Hepatocyte (in vitro differentiated cells): ENCODE measurements around the gene TRAF7. TPM values are rescaled to one million over a fixed set of nuclear protein-coding genes. Genes with fewer than 3 reads are reported as not detected.
"Not testable (repeated sequence)": the region's sequence is repeated elsewhere in the genome, so short reads cannot be mapped to it uniquely, and the experiment has no call there.

Source experiments
- DNase-seq: peaks from one replicate; pipeline ENCODE4 v3.0.0-alpha.2; 2016; ENCODE audit warnings: low spot score
- H2AFZ ChIP-seq: fragments of 200-600 bp; sonication (generic); 2 replicates; pipeline ENCODE4 v1.6.0; 2016; ENCODE audit warnings: antibody characterized with exemption, mild to moderate bottlenecking
- H3K27ac ChIP-seq: fragments of 200-600 bp; sonication (generic); 2 replicates; pipeline ENCODE4 v1.5.1; 2016; ENCODE audit warnings: mild to moderate bottlenecking
- H3K27me3 ChIP-seq: fragments of 200-600 bp; sonication (generic); 2 replicates; pipeline ENCODE4 v1.6.1; 2016
- H3K36me3 ChIP-seq: fragments of 200-600 bp; sonication (generic); replicated peaks from 2 replicates; pipeline ENCODE4 v1.5.1; 2016; ENCODE audit warnings: low read depth; ENCODE audit not compliant: insufficient read depth
- H3K4me1 ChIP-seq: fragments of 200-600 bp; sonication (generic); 2 replicates; pipeline ENCODE4 v1.5.1; 2016; ENCODE audit warnings: mild to moderate bottlenecking, moderate library complexity; ENCODE audit not compliant: insufficient read depth
- H3K4me2 ChIP-seq: fragments of 200-600 bp; sonication (generic); 2 replicates; pipeline ENCODE4 v1.6.0; 2016
- H3K4me3 ChIP-seq: fragments of 200-600 bp; sonication (generic); 2 replicates; pipeline ENCODE4 v1.5.1; 2016; ENCODE audit warnings: mild to moderate bottlenecking
- H3K79me2 ChIP-seq: fragments of 200-600 bp; sonication (generic); 2 replicates; pipeline ENCODE4 v1.6.0; 2017; ENCODE audit warnings: mild to moderate bottlenecking
- H3K9me2 ChIP-seq: fragments of 200-600 bp; sonication (generic); replicated peaks from 2 replicates; pipeline ENCODE4 v1.6.0; 2017; ENCODE audit warnings: mild to moderate bottlenecking; ENCODE audit not compliant: insufficient read depth
- H3K9me3 ChIP-seq: fragments of 200-600 bp; sonication (generic); 2 replicates; pipeline ENCODE4 v1.5.1; 2016; ENCODE audit warnings: low read depth, mild to moderate bottlenecking
- H4K20me1 ChIP-seq: fragments of 200-600 bp; sonication (generic); 2 replicates; pipeline ENCODE4 v1.6.0; 2016; ENCODE audit warnings: mild to moderate bottlenecking; ENCODE audit not compliant: insufficient read depth, poor library complexity, severe bottlenecking
- WGBS: methylation state at CpG from one replicate; pipeline ENCODE4 v1.1.6; 2016; ENCODE audit warnings: low lambda C conversion rate; ENCODE audit errors: missing lambda C conversion rate; 5-methylcytosine and 5-hydroxymethylcytosine counted together
- polyA plus RNA-seq: library from polyadenylated mRNA; unstranded; fragments of >200 nt; fragmentation: Nextera tagmentation; extraction: Ambion mirVana; gene quantifications from 2 replicates; pipeline ENCODE4 v1.2.1, GENCODE V29; 2016
- total RNA-seq: library from RNA; depleted of rRNA; stranded (reverse); fragments of >200 nt; gene quantifications from 2 replicates; pipeline ENCODE4 v1.2.3, GENCODE V29; 2014

Gene TRAF7
- total and polyA plus RNA-seq, 2 experiments from 2014 or later = 37.4 to 55.1 TPM

GRCh38 chr16:2125609-2126008, 30.0 kb upstream of the TRAF7 start:
- H3K4me3 ChIP-seq, H3K9me3 ChIP-seq, H3K27me3 ChIP-seq, H2AFZ ChIP-seq, H3K9me2 ChIP-seq, H3K36me3 ChIP-seq, DNase-seq: not testable (repeated sequence)
- 71% methylated on average over 10 of the region's 11 CpGs for WGBS
- Histone ChIP-seq H3K79me2 (peaks cover 55% of the 10 kb centered on the region), H3K4me1 (peaks cover 37% of the 10 kb centered on the region), H3K27ac (peak overlapping the region; percentile 99), H4K20me1 (peaks cover 20% of the 10 kb centered on the region), H3K4me2 (peak overlapping the region; percentile 82)

DNA sequence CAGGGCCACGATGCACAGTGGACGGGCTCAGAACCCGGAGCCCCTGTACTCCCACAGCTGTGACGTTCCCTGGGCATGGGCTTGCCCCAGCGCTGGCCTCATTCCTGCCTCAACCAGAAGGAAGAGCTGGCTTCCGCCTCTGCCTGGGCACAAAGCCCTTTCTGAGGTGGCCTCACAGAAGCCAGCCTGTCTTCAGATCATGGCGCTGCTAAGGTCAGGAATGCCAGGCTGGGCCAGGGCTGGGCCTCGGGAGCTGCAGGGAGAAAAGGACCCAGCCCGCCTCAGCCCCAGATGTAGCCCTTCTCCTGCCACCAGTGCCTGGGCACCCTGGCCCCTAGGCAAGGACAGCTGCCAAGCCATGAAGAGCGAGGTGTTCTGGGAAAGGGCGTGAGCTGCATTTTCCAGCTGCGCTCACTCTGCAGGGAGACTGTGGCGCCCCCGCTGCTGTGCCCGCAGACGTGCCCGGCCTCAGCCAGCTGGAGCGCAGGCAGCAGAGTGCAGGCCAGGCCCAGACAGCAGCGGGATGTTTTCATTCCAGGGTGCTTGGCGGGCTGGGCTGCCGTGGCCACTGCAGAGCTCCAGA, 29.3 kb upstream of the TRAF7 start:
- H3K79me2 ChIP-seq = peaks cover 53% of the 10 kb centered on the region
- H3K4me2 ChIP-seq, H3K9me3 ChIP-seq, H3K36me3 ChIP-seq, H3K9me2 ChIP-seq, H2AFZ ChIP-seq, DNase-seq, H3K4me3 ChIP-seq, H3K27me3 ChIP-seq: not testable (repeated sequence)
- peaks cover 37% of the 10 kb centered on the region for H3K4me1 ChIP-seq
- WGBS = 89% methylated on average over 21 of the region's 21 CpGs
- H4K20me1 ChIP-seq = peaks cover 17% of the 10 kb centered on the region
- H3K27ac ChIP-seq = peak overlapping the region; percentile 99

- Histone ChIP-seq H3K27ac (peak overlapping the region; percentile 99), H3K4me2 (peak overlapping the region; percentile 55), H3K4me1 (peaks cover 37% of the 10 kb centered on the region), H3K79me2 (peaks cover 53% of the 10 kb centered on the region)
- not testable (repeated sequence) for H4K20me1 ChIP-seq, DNase-seq, H2AFZ ChIP-seq, H3K27me3 ChIP-seq, H3K36me3 ChIP-seq, H3K4me3 ChIP-seq, H3K9me2 ChIP-seq, H3K9me3 ChIP-seq
- WGBS = 92% methylated on average over 31 of the region's 31 CpGs
These were observed 28.5 kb upstream of the TRAF7 start for GRCh38 chr16:2126928-2127556.

DNA sequence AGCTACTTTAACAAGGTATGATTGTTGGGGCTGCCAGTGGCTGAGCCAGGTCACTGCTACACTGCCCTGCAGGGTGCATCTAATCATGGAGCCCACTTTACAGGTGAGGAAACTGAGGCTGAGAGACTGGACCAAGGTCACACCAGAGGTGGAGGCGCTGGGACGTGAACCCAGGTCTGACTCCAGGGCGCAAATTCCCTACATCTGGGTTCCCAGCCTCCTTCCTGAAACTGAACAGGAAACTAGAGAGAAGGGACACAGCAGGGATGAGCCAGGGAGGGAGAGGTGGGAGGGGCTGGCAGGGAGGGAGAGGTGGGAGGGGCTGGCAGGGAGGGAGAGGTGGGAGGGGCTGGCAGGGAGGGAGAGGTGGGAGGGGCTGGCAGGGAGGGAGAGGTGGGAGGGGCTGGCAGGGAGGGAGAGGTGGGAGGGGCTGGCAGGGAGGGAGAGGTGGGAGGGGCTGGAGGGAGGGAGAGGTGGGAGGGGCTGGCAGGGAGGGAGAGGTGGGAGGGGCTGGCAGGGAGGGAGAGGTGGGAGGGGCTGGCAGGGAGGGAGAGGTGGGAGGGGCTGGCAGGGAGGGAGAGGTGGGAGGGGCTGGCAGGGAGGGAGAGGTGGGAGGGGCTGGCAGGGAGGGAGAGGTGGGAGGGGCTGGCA, 27.8 kb upstream of the TRAF7 start:
- not testable (repeated sequence) for H3K27me3 ChIP-seq, H2AFZ ChIP-seq, H4K20me1 ChIP-seq, H3K9me3 ChIP-seq, DNase-seq, H3K4me3 ChIP-seq, H3K36me3 ChIP-seq, H3K9me2 ChIP-seq
- Histone ChIP-seq H3K4me2 (peak overlapping the region; percentile 55), H3K27ac (peak overlapping the region; percentile 99), H3K79me2 (peaks cover 53% of the 10 kb centered on the region), H3K4me1 (peaks cover 37% of the 10 kb centered on the region)
- WGBS = 20% methylated on average over 3 of the region's 3 CpGs

DNA sequence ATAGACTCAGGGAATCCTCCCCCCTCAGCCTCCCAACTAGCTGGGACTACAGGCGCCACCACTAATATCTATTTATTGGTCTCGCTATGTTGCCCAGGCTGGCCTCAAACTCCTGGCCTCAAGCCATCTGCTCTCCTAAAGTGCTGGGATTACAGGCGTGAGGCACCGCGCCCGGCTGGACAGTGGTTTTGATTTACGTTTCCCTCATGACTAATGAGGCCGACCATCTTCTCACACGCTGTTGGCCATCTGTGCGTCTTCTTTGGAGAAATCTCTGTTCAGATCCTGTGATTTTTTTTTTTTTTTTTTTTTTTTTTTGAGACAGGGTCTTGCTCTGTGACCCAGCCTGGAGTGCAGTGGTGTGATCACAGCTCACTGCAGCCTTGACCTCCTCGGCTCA, 26.3 kb upstream of the TRAF7 start:
- not testable (repeated sequence) for H4K20me1 ChIP-seq

GRCh38 chr16:2129890-2130447, 25.6 kb upstream of the TRAF7 start:
- not testable (repeated sequence) for H3K4me2 ChIP-seq, H3K4me3 ChIP-seq, H2AFZ ChIP-seq, H3K27ac ChIP-seq, H4K20me1 ChIP-seq, DNase-seq, H3K9me3 ChIP-seq, H3K36me3 ChIP-seq, H3K9me2 ChIP-seq, H3K27me3 ChIP-seq
- Histone ChIP-seq H3K4me1 (peaks cover 27% of the 10 kb centered on the region), H3K79me2 (peaks cover 52% of the 10 kb centered on the region)
- WGBS = 92% methylated on average over 22 of the region's 22 CpGs

More for the DNA sequence above, 26.3 kb upstream of the TRAF7 start:
- H3K9me2 ChIP-seq, DNase-seq, H2AFZ ChIP-seq, H3K9me3 ChIP-seq, H3K27me3 ChIP-seq, H3K4me3 ChIP-seq, H3K36me3 ChIP-seq: not testable (repeated sequence)
- WGBS = 45% methylated on average over 10 of the region's 11 CpGs
- peak overlapping the region; percentile 70 for H3K4me2 ChIP-seq
- H3K4me1 ChIP-seq = peaks cover 31% of the 10 kb centered on the region
- H3K79me2 ChIP-seq = peaks cover 55% of the 10 kb centered on the region
- H3K27ac ChIP-seq = peak overlapping the region; percentile 87

GRCh38 chr16:2133797-2134196, 21.8 kb upstream of the TRAF7 start:
- not testable (repeated sequence) for DNase-seq, H3K27me3 ChIP-seq, H2AFZ ChIP-seq, H3K27ac ChIP-seq, H3K4me1 ChIP-seq, H3K36me3 ChIP-seq, H4K20me1 ChIP-seq, H3K4me2 ChIP-seq, H3K9me2 ChIP-seq, H3K9me3 ChIP-seq, H3K4me3 ChIP-seq
- H3K79me2 ChIP-seq = peaks cover 33% of the 10 kb centered on the region
- 73% methylated on average over 7 of the region's 12 CpGs for WGBS

GRCh38 chr16:2135071-2135470, 20.5 kb upstream of the TRAF7 start:
- not testable (repeated sequence) for H3K27me3 ChIP-seq, H3K36me3 ChIP-seq, H3K4me1 ChIP-seq, H3K9me2 ChIP-seq, H4K20me1 ChIP-seq, H3K9me3 ChIP-seq, H2AFZ ChIP-seq
- Histone ChIP-seq H3K4me2 (peak overlapping the region; percentile 71), H3K79me2 (peaks cover 30% of the 10 kb centered on the region), H3K27ac (peak overlapping the region; percentile 62), H3K4me3 (peak overlapping the region; percentile 52)
- under 1% methylated on average over 15 of the region's 42 CpGs for WGBS
- DNase-seq = peak; percentile 21
